Hematopoietic multipotent progenitor cell treated with erythropoietin and hydrocortisone succinate and interleukin-3 and kit ligand, for 4 days (in vitro differentiated cells): ENCODE results near the gene ZRANB3.
"Not testable (repeated sequence)": the region's sequence is repeated elsewhere in the genome, so short reads cannot be mapped to it uniquely, and the experiment has no call there.

ENCODE experiments used
- DNase-seq: peaks from one replicate; pipeline ENCODE4 v3.0.0-alpha.2; 2015

Gene ZRANB3

GRCh38 chr2:135169900-135170753 lies 360.9 kb downstream of the ZRANB3 start:
- DNase-seq, result no peak

DNA sequence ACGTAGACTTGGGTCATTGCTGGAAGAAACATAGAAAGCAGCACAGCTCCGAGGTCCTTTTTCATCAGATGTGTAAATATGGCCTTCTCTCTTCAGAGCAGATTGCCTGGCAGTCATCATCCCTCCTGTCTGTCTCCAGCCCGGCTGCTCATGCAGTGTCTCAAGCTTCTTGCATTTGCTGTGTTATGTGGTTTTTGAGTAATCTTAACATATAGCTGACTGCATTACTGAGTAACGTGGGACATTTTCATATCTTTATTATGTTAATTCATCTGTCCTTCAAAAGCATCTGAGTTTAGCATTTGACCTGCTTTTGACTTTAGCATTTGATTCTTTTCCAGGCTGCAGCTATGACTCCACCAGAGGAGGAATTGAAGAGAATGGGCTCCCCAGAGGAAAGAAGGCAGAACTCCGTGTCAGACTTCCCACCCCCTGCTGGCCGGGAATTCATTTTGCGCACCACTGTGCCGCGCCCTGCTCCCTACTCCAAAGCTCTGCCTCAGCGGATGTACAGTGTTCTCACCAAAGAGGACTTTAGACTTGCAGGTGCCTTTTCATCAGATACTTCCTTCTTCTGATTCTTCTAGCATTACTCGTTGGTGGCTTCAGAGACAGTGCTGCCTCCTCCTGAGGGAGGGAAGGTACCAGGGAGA lies 362.7 kb downstream of the ZRANB3 start:
- DNase-seq, result no peak

- DNase-seq, result no peak
Observed at GRCh38 chr2:135167273-135167672, 363.7 kb downstream of the ZRANB3 start.

DNA sequence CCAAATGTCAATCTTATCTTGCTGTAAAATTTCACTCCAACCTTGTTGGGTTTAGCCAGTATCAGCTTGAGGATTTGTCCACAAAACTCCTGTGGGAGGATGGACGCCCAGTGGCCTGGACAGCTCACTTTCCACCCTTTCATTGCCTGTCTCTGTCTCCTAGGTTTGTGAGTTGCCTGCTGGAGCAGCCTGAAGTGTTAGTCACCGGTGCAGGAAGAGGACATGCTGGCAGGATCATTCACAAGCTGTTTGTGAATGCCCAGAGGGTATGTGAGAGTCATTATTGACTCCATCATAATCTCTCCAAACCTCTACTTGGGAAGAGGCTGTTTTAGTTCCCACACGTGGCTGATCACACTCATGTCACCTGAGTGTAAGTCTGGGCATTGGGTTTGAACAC lies 366.6 kb downstream of the ZRANB3 start:
- DNase-seq, result no peak

DNA sequence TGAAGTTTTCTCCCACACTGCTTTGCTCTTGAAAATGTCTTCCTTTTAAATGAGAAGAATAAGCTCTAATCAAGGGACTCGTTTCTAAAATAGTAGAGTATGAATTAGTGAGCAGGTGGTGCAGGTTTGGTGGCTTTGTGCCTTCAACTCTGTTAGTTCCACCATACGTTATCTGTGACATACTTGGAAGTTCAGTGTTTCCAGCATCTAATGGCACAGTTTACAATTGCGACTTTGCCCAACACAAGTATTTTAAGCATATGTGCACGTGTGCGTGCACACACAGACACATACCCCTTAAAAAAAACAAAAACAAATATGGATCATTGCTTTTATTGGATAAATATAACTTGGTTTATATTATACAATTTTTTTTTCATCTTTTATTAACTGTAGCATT lies 367.1 kb downstream of the ZRANB3 start:
- DNase-seq, result no peak

DNA sequence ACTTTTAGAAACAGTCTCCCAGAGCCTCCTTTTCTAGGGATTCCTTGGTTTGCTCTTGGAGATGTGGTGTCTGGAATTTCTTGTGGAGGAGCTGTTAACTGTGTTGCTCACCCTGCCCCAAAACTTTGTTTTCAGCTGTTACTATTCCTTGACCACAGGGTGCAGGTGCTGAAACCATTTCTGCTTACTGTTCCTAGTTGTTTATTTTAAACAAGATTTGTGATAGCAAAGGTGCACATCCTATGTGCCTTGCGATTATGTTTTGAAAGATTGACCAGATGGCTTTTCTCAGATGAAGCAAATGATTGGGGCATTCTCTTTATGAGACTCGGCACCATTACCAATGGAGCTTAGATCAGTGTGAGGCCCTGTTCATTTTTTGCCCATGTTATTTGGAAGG lies 367.7 kb downstream of the ZRANB3 start:
- no peak for DNase-seq

DNA sequence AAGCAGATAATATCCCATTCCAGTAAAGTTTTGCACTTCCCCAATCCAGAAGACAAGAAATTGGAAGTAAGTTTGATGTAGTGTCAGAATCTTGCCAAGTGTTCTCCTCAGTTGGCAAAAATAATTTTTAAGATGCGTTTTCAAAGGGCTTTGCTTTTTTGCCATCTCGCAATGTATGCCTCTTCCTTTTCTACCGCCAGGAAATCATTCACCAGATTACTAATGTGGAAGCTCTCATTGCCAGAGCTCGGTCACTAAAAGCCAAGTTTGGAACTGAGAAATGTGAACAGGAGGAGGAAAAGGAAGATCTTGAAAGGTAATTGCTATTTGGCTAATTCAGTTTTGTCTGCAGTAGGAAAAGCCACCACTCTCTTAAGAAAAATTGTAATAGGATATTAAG lies 368.2 kb downstream of the ZRANB3 start:
- no peak for DNase-seq

DNA sequence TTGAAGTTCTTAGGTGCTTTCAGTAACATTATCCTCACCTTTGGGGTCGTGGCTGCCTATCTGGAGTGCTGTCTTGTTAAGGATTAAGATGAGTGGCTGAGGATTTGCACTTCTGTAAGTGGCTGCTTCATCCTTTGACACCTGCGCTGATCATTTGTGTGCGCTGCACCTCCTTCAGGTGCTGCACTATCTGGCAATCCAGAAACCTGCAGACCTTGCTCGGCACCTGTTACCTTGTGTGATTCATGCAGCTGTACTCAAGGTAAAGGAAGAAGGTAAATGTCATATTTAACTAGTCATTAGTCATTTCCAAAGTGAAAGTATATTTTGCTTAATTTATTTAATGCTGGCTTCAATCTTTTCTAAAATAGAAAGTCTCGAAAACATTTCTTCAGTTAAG lies 368.6 kb downstream of the ZRANB3 start:
- DNase-seq, result no peak

DNA sequence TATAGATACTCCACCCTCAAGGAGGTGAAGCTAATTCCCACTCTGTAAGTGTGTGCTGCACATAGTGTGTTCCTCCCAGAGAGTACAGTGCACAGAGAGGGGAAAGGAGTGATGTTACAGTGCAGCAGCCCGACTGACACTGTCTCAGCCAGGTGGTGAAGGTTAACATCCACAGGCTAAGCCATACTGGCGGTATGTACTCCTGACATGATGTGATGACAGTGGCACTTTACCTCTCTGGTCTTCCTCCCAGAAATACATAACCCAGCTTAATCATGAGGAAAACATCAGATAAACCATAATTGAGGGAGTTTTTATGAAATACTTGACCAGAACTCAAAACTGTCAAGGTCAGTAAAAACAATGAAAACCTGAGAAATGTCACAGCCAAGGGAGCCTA lies 371.8 kb downstream of the ZRANB3 start:
- DNase-seq, result no peak

- DNase-seq, result no peak
Observed at GRCh38 chr2:135157856-135158255, 373.2 kb downstream of the ZRANB3 start.

DNA sequence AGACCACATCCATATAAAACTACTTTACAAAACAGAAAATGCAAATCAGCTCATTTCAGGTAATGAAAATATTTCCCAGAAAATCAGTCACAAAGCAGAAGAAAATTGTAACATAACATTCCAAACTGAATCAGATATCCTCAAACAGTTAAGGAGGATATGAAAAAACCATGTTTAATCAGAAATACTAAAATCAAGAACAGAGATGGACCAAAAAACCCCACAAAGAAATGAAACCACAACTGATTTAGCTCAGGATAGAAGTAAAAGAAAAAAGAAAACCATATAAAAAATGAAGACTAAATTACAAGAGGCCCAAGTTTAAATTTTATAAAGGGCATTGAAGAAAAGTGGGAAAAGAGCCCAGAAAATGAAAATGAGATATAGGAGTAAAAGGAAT lies 376.1 kb downstream of the ZRANB3 start:
- DNase-seq, result no peak

DNA sequence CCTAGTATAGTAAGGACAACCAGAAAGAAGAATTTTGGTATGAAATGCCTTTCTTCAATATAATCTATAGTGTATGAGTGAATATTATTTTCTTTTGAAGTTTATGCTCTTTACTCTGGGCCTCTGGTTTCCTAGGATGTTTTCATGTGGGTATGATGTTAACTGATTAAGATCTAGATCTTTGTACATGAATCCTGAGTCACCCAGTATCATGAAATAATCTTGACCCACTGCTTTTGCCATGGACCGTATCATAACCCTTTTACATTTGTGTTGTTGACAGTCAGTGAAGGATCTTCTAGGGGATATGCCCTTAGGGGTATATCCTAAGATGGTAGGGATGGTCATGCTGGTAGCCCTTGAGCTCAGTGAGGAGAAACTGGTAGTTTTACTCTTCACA lies 378.7 kb downstream of the ZRANB3 start:
- no peak for DNase-seq

DNA sequence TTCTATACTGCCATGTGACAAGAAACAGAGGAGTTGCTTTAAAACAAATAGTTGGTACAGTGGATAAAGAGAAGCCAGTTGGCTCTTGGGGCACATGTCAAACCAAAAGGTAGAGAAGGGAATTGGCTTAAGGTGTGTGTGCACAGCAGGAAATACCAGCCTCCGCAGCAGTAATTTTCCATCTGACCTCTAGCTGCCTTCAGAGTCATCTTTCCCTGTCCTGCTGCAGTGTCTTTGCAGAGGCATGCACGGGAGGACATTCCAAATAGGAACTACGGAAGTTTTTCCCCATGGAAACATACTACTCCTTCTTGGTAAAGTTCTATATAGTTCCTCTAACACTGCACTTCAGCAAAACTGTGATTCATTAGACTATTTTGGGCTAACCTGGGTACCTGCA lies 379.4 kb downstream of the ZRANB3 start:
- no peak for DNase-seq

GRCh38 chr2:135150725-135151124 lies 380.3 kb downstream of the ZRANB3 start:
- no peak for DNase-seq

GRCh38 chr2:135149251-135149650 lies 381.8 kb downstream of the ZRANB3 start:
- DNase-seq, result no peak

DNA sequence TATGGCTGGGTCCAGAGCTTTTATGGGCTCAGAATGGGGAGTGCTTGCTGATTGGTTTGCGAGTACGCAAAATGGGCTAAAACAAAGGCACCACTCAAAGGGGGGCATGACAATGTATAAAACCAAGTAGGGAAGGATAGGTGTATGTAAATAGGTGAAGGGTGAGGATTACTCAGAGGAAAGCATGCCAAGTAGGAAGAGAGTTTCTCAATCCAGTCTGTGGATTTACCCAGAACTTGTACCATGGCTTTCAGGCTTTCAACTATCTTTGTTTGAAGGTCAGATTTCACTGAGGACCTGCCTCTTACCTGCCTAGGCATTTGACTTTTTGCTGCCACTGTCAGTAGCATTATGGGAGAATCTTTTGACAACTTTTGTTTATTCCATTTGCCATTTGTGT lies 386.7 kb downstream of the ZRANB3 start:
- DNase-seq, result no peak

DNA sequence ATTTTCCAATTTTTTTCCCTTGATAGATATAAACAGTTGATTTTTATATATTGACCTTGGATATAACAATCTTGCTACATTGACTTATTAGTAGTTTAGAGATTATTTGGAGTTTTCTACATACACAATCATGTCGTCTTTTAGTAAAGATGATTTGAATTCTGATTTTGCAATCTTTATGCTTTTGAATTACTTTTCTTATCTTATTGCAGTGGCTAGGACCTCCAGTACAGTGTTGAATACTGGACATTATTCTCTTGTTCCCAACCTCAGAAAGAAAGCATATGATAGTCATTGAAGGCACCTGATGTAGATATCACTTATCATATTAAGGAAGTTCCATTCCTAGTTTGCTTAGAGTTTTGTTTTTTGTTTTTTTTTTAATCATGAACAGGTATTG lies 388.7 kb downstream of the ZRANB3 start:
- DNase-seq, result no peak

- DNase-seq, result no peak
Observed at GRCh38 chr2:135140606-135141005, 390.4 kb downstream of the ZRANB3 start.

GRCh38 chr2:135132314-135132713 lies 398.7 kb downstream of the ZRANB3 start:
- no peak for DNase-seq

GRCh38 chr2:135130751-135131150 lies 400.3 kb downstream of the ZRANB3 start:
- DNase-seq, result no peak

DNA sequence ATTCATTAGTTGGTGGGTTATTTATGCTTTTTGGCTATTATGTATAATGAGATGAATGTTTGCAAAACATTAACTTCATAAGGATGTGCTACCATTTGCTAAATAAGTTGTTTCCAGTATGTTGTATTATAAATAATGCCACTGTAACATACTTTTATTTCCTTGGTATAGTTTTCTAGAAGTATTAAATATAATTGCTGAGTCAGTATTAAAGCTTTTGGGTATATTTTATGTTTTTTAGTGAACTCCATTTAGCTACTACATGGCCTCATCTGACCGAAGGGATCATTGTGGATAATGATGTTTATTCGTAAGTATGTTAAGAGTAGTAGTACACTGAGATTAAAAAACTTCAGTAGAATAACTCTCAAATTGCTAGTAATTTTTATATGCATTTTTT lies 405.1 kb downstream of the ZRANB3 start:
- DNase-seq, result no peak

GRCh38 chr2:135124924-135125886 lies 405.8 kb downstream of the ZRANB3 start:
- no peak for DNase-seq

DNA sequence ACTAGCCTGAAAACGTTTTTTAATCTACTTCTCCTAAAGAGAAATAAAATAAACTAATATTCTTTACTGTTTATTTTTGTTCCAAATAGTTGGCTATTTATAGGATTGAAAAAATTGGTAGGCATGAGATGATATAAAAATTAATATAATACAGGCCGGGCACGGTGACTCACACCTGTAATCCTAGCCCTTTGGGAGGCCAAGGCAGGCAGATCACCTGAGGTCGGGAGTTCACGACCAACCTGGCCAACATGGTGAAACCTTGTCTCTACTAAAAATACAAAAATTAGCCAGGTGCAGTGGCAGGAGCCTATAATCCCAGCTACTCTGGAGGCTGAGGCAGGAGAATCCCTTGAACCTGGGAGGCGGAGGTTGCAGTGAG lies 409.4 kb downstream of the ZRANB3 start:
- DNase-seq, result not testable (repeated sequence)
